GM18505 (cell line): Measurements from ENCODE around the gene QTRT2.

Source experiments
- ATAC-seq: cut with Tn5 transposase; IDR thresholded peaks from one replicate; pipeline ENCODE4 v1.9.1; 2021; ENCODE audit not compliant: unreplicated experiment
- POLR2A ChIP-seq: IDR thresholded peaks from 4 replicates; pipeline ENCODE4 v1.6.1; 2011; ENCODE audit warnings: borderline replicate concordance; ENCODE audit not compliant: insufficient read depth, insufficient read length; ENCODE audit errors: extremely low read depth

Gene QTRT2

GRCh38 chr3:114043205-114043604 lies 13.3 kb upstream of the QTRT2 start:
- ATAC-seq, result no peak
- TF ChIP-seq POLR2A, result no peak

- no peak for ATAC-seq
These were observed 4.3 kb upstream of the QTRT2 start for GRCh38 chr3:114052216-114052615.

GRCh38 chr3:114057011-114057347 lies 442 bp downstream of the QTRT2 start:
- peak; percentile 7 for ATAC-seq
- TF ChIP-seq POLR2A, result no peak

More at GRCh38 chr3:114052216-114052615, 4.3 kb upstream of the QTRT2 start:
- TF ChIP-seq POLR2A, result no peak

GRCh38 chr3:114058646-114059045 lies 2.1 kb downstream of the QTRT2 start:
- TF ChIP-seq POLR2A, result no peak
- ATAC-seq, result no peak

GRCh38 chr3:114060906-114061655 lies 4.5 kb downstream of the QTRT2 start:
- TF ChIP-seq POLR2A, result no peak
- no peak for ATAC-seq

GRCh38 chr3:114067804-114068203 lies 11.3 kb downstream of the QTRT2 start:
- no peak for TF ChIP-seq POLR2A
- ATAC-seq, result no peak

- no peak for TF ChIP-seq POLR2A
- no peak for ATAC-seq
These were observed 11.8 kb downstream of the QTRT2 start for GRCh38 chr3:114068336-114068735.

GRCh38 chr3:114071786-114072185 lies 15.2 kb downstream of the QTRT2 start:
- TF ChIP-seq POLR2A, result no peak
- ATAC-seq, result no peak

GRCh38 chr3:114076711-114077110 lies 20.2 kb downstream of the QTRT2 start:
- no peak for TF ChIP-seq POLR2A
- ATAC-seq, result no peak

GRCh38 chr3:114078126-114078525 lies 21.6 kb downstream of the QTRT2 start:
- TF ChIP-seq POLR2A, result no peak
- no peak for ATAC-seq

GRCh38 chr3:114079761-114080160 lies 23.2 kb downstream of the QTRT2 start:
- no peak for ATAC-seq
- TF ChIP-seq POLR2A, result no peak

GRCh38 chr3:114080201-114080600 lies 23.7 kb downstream of the QTRT2 start:
- ATAC-seq, result no peak
- TF ChIP-seq POLR2A, result no peak

- TF ChIP-seq POLR2A, result no peak
- no peak for ATAC-seq
These were observed 24.5 kb downstream of the QTRT2 start for GRCh38 chr3:114081037-114081436.

- no peak for ATAC-seq
- TF ChIP-seq POLR2A, result no peak
These were observed 26.6 kb downstream of the QTRT2 start for GRCh38 chr3:114083112-114083511.

GRCh38 chr3:114086356-114086755 lies 29.8 kb downstream of the QTRT2 start:
- ATAC-seq, result no peak
- TF ChIP-seq POLR2A, result no peak
